Neural cell (in vitro differentiated cells): ENCODE results near the gene ATXN10.

Source experiments
- EP300 ChIP-seq: fragments of 450-650 bp; conservative IDR thresholded peaks from 2 replicates; pipeline ENCODE4 v1.6.1; 2014; ENCODE audit warnings: antibody characterized with exemption, mild to moderate bottlenecking, moderate library complexity; ENCODE audit not compliant: poor library complexity, severe bottlenecking
- EZH2 ChIP-seq: fragments of 200-600, 300-800 bp; shearing (Covaris generic), sonication (generic); IDR thresholded peaks from 2 replicates; pipeline ENCODE4 v1.6.1; 2014; ENCODE audit warnings: antibody characterized with exemption, low read length, borderline replicate concordance, mild to moderate bottlenecking; ENCODE audit not compliant: insufficient read depth, poor library complexity, severe bottlenecking
- MXI1 ChIP-seq: fragments of 450-650 bp; conservative IDR thresholded peaks from 2 replicates; pipeline ENCODE4 v1.6.1; 2014; ENCODE audit warnings: antibody characterized with exemption, mild to moderate bottlenecking; ENCODE audit not compliant: poor library complexity, severe bottlenecking
- POLR2AphosphoS5 ChIP-seq: IDR thresholded peaks from 2 replicates; pipeline ENCODE4 v1.6.1; 2012
- RAD21 ChIP-seq: fragments of 450-650 bp; conservative IDR thresholded peaks from 2 replicates; pipeline ENCODE4 v1.6.1; 2014; ENCODE audit warnings: antibody characterized with exemption, mild to moderate bottlenecking, moderate library complexity
- SMC3 ChIP-seq: fragments of 450-650 bp; conservative IDR thresholded peaks from 2 replicates; pipeline ENCODE4 v1.6.1; 2014; ENCODE audit warnings: antibody characterized with exemption, mild to moderate bottlenecking, moderate library complexity; ENCODE audit not compliant: poor library complexity
- TAF1 ChIP-seq: IDR thresholded peaks from 2 replicates; pipeline ENCODE4 v1.6.1; 2012; ENCODE audit warnings: low read depth
- TF ChIP-seq, protein P1 (sequence below): fragments of 450-650 bp; IDR thresholded peaks from 2 replicates; pipeline ENCODE4 v1.5.1; 2014; ENCODE audit warnings: antibody characterized with exemption, mild to moderate bottlenecking, moderate library complexity; ENCODE audit not compliant: poor library complexity, severe bottlenecking
- TF ChIP-seq, protein P2 (sequence below): IDR thresholded peaks from 2 replicates; pipeline ENCODE4 v1.6.1; 2012; ENCODE audit warnings: borderline replicate concordance

GRCh38 chr22:45630436-45630835, 41.2 kb upstream of the ATXN10 start:
- TF ChIP-seq, protein P1, sequence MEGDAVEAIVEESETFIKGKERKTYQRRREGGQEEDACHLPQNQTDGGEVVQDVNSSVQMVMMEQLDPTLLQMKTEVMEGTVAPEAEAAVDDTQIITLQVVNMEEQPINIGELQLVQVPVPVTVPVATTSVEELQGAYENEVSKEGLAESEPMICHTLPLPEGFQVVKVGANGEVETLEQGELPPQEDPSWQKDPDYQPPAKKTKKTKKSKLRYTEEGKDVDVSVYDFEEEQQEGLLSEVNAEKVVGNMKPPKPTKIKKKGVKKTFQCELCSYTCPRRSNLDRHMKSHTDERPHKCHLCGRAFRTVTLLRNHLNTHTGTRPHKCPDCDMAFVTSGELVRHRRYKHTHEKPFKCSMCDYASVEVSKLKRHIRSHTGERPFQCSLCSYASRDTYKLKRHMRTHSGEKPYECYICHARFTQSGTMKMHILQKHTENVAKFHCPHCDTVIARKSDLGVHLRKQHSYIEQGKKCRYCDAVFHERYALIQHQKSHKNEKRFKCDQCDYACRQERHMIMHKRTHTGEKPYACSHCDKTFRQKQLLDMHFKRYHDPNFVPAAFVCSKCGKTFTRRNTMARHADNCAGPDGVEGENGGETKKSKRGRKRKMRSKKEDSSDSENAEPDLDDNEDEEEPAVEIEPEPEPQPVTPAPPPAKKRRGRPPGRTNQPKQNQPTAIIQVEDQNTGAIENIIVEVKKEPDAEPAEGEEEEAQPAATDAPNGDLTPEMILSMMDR: no peak
- TF ChIP-seq EZH2 (no peak), EP300 (no peak), TAF1 (no peak), POLR2AphosphoS5 (no peak), RAD21 (no peak), SMC3 (no peak), MXI1 (no peak)
- TF ChIP-seq, protein P2, sequence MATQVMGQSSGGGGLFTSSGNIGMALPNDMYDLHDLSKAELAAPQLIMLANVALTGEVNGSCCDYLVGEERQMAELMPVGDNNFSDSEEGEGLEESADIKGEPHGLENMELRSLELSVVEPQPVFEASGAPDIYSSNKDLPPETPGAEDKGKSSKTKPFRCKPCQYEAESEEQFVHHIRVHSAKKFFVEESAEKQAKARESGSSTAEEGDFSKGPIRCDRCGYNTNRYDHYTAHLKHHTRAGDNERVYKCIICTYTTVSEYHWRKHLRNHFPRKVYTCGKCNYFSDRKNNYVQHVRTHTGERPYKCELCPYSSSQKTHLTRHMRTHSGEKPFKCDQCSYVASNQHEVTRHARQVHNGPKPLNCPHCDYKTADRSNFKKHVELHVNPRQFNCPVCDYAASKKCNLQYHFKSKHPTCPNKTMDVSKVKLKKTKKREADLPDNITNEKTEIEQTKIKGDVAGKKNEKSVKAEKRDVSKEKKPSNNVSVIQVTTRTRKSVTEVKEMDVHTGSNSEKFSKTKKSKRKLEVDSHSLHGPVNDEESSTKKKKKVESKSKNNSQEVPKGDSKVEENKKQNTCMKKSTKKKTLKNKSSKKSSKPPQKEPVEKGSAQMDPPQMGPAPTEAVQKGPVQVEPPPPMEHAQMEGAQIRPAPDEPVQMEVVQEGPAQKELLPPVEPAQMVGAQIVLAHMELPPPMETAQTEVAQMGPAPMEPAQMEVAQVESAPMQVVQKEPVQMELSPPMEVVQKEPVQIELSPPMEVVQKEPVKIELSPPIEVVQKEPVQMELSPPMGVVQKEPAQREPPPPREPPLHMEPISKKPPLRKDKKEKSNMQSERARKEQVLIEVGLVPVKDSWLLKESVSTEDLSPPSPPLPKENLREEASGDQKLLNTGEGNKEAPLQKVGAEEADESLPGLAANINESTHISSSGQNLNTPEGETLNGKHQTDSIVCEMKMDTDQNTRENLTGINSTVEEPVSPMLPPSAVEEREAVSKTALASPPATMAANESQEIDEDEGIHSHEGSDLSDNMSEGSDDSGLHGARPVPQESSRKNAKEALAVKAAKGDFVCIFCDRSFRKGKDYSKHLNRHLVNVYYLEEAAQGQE: no peak
